Ureter (tissue), 1 donor: ENCODE measurements around the gene UMODL1. TPM values are rescaled to one million over a fixed set of nuclear protein-coding genes. Genes with fewer than 3 reads are reported as not detected.

Experiments used
- DNase-seq: peaks from one replicate; pipeline ENCODE4 v3.0.0-alpha.2; 2020; ENCODE audit warnings: low spot score
- total RNA-seq: library from RNA; stranded (reverse); gene quantifications from one replicate; pipeline ENCODE4 v1.2.4, GENCODE V29; 2023
- donor health status: DM: yes; HTN: yes; CAD: no.

UMODL1 gene
- total RNA-seq, 1 donor from 2014 or later: not detected

- DNase-seq: no peak
Measured at GRCh38 chr21:42038826-42039425, 32.2 kb upstream of the UMODL1 start.

DNA sequence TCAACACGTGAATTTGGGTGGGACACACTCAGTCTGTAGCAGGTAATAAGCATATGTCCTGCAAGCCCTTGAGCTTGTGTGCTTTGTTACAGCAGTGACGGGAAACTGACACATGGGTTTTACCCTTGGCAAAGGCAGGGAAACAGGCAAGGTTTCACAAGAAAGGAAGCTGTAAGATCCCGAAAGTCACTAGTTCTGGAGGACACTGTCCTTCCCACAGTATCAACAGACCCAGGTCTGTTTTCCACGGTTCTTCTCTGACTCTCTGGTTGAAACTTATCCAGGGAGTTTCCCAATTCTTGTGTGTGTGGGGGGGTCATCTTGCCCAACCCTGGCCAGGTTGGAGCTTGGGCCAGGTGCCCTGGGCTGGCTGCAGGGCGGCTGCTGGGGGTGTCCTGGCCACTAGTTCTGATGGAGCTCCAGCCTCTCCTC lies 31.6 kb upstream of the UMODL1 start:
- no peak for DNase-seq

- DNase-seq: no peak
Measured at GRCh38 chr21:42039911-42040351, 31.2 kb upstream of the UMODL1 start.

- no peak for DNase-seq
Measured at GRCh38 chr21:42040411-42041180, 30.5 kb upstream of the UMODL1 start.

DNA sequence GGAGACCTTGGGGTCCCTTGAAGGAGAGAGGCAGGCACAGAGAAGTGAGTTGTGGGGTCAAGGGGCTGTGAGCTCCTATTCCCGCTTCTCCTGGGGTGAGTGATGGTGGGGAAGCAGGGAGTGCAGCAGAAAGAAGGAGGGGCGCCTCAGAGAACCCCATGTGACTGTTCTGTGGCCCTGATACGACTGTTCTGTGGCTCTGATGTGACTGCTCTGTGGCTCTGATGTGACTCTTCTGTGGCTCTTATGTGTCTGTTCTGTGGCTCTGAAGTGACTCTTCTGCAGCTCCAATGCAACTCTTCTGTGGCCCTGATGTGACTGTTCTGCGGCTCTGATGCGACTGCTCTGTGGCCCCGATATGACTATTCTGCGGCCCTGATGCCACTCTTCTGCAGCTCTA lies 29.9 kb upstream of the UMODL1 start:
- no peak for DNase-seq

DNA sequence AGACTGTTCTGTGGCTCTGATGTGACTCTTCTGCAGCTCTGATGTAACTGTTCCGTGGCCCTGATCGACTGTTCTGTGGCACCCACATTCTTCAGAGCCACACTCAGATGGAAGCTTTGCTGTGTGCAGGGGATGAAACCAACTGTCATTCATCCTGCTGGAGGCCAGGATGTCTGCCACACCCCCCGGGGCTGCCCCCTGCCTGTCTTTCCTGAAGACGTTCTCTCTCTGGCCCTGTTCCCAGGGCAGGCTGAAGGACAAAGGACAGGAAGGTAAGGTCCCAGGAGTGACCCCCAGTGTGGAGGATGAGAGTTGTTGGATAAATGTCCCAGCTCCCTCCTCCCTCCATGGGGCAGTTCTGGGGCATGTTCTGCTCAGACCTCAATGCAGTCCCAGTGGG lies 29.4 kb upstream of the UMODL1 start:
- DNase-seq: no peak

DNA sequence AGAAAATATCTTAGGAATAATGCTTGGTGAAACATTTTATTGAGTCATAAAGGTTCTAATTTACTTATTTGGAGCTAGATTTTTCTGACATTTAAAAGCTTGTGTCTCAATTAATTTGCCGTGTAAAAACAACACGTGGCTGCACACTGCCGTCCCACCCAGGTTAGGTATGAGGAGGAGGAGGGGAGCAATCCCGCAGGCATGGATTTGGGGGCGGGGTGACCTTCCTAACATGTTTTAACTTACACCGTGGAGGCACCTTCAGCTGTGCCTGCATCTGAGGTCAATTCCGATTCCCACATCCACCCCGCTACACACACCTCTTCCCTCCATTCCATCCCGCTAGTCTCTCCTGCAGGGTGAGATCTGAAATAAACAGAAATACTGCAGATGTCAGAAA lies 28.5 kb upstream of the UMODL1 start:
- no peak for DNase-seq

DNA sequence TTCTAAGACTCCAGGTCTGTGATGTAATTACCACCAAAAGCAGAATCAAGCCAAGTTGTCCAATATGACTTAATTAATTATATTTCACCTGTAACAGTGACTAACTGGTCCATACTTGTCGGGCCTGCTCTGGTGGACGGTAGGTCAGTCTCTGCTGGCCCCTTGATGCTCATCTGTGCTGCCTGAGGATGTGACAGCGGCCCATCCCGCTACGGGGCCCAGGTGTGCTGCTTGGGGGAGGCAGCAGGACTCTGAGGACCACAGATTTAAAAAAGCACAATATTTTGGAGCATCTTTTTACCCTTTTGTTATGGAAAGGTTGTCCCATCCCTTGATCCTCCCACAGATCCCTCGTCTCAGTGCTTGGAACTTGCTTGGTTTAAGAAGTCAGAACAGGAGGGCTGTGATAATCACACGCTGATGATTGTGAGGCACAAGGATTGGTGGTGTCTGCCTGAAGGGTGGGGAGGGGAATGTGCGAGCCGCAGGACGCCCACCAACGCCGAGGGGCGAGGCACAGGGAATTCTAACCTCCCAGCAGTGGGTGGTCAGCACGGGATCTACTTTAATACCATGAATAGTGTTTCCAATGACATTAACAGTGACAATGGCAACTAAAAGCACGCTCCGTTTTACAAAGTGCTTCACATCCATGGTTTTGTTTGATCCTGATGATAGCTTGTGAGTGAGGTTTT lies 27.8 kb upstream of the UMODL1 start:
- DNase-seq: no peak

GRCh38 chr21:42043961-42044360 lies 27.2 kb upstream of the UMODL1 start:
- DNase-seq: no peak

DNA sequence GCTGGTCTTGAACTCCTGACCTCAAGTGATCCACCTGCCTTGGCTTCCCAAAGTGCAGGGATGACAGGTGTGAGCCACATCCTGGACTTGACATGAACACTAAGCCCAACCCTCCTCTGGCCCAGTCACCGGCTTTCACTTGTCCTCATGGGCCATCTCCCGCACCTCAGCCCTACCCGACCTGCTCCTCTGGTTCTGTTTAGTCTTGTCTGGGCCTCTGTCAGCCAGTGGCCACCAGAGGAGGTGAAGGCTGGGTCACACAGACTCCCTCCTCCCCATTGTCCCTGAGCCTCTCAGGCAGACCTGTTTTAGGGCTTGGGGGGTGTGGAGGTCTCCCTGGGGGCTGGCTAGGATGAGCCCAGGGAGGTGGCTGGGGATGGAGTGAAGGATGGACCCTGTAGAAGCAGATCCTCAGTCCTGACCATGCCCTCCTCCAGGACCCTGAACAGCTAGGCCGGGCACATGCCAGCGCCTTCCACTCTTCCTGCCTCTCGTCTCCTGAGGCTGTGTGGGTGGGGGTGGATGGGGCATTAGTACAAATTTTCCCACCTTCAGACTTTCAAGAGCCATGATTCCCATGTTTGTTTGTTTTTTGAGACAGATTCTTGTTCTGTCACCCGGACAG lies 26.1 kb upstream of the UMODL1 start:
- no peak for DNase-seq

DNA sequence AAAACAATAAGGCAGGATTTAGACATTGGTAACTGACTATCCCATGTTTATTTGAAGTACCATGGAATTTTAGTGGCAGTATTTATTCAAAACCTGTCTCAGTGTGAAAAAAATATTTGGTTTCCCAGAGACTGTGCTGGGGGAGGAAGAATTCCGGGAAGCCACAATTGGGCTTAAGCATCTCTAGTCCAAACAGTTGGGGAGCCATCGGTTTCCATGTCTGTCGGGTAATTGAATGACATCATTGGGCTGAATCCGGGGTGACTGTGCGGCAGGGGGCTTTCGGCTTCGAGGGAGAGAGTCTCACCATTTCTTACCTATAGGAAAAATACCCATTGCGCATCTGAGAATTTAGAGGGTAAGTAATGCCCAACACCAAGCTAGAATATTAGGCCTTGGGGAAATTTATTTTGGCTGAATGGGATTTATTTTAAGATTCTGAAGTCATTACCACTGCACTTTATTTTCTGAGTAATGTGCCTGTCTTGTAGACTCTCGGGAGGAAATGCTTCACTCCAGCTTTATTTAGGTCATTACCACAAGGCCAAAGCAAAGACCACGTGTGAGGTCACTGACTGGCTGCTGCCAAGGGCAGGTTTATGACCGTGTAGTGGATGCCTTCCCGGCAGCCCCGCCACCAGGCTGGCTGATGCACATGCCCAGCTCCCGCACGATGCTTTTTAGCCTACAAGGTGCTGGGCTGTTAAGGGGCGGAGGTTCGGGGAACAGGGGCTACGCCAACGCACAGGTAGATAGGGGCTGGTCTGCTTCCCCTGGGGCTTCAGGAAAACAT lies 23.1 kb upstream of the UMODL1 start:
- DNase-seq: no peak

DNA sequence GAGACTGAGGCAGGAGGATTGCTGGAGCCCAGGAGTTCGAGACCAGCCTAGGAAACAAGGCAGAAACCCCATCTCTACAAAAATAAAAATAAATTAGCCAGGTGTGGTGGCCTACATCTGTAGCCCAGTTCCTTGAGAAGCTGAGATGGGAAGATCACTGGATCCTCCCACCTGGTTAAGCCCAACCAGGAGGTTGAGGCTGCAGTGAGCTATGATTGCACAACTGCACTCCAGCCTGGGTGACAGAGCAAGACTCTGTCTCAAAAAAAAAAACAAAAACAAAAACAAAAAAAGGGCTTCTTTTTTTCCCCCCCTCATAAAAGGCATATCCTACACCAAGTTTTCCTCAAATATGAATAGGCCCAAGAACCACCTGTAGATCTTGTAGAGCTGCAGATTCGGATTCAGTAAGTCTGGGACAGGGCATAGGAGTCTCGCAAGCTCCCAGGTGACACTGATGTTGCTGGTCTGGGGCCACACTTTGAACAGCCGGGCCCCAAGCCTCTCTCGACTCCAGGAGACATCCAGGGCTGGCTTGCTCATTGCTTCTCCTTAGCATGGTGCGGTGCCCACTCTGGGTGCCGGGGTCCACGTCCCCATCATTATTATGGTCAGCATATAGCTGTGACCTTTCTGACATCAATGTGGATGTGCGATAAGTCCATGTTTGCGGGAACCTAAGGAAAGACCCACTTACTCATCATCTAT lies 22.1 kb upstream of the UMODL1 start:
- no peak for DNase-seq

DNA sequence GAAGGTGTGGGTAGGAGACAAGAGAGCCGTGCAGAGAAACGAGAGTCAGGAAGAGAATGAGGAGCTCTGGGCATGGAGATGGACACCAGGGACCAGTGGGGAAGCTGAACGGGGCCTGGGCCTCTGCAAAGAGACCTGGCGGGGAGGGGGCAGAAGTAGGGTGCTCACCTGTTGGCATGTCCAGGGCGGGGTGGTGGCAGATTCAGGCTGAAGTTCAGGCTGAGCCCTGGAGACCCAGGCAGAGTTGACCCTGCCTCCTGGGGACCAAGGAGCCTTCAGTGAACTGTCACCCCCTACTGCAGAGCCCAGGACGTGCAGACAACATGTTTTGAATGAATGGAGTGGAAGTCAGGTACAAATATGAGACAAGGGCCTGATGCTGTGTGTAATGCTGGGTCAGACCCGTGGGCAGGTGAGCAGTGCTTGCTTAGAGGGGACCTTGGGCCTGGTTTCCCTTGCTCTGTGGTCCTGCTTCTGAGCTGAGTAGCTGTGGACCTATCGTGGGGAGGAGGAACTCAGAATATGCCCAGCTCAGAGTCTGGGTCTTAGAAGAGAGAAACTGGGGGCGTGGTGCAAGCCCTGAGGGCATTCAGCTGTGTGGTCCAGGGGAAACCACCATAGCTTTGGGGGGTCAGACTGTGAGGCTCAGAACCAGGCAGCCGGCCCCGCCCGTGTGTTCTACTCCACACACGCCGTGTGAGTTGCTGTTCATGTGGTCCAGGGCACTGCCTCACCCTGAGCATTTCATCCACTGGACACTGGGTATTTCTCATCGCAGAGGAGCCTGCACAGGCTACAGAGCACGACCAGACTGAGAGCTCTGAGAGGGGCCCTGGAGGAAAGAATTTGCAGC lies 21.3 kb upstream of the UMODL1 start:
- DNase-seq: no peak

DNA sequence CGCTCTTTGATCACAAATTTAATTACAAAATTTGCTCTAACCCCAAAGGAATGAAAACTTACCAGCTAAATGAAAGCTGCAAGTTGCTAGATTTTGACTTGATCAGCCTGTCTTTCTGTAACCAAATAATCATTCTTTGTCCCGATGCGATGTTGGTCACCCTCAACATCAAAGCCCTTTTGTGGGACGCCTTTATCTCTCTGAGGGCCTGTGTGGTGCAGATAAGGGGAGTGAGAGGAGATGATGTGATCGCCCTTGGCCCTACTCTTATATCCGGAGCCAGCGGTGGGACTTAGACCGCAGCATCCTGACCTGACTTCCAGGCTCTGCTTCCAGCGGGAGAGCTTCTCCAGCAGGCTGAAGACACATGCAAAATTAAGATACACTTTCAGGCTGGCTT lies 19.3 kb upstream of the UMODL1 start:
- DNase-seq: no peak

- DNase-seq: no peak
Measured at GRCh38 chr21:42055425-42055824, 15.7 kb upstream of the UMODL1 start.

GRCh38 chr21:42056468-42056867 lies 14.6 kb upstream of the UMODL1 start:
- no peak for DNase-seq

DNA sequence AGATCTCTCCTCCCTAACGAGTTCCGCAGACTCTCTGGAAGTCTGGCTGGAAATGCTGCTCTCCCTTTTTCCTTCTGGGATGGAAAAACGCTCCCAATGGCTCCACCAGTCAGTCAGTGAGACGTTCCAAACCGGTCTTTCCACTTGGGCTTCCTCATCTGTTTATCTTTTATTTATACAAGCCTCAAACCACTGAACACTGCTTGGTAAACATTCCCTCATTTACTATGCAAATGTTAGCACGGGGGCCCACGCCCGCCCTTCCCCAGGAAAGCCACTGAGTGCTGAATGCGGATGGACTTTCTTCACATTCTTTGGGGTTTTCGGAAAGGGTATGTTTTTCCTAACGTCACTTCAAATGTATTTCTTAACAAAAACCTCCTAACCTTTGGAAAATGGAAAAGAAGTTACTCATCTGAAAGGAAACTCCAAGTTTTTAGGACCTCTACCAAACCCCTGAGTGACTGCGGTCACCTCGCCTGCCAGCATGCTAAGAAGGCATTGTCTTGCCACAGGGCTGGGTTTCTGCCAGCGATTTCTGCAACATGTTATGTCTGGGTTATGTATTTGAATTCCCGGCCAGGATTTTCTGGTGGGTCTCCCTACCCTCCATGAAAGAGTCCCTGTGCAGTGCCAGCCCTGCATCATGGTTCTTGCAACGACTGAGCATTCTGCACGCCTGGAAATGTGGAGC lies 14.0 kb upstream of the UMODL1 start:
- DNase-seq: peak; percentile 74

- DNase-seq: no peak
Measured at GRCh38 chr21:42057851-42058437, 13.2 kb upstream of the UMODL1 start.

DNA sequence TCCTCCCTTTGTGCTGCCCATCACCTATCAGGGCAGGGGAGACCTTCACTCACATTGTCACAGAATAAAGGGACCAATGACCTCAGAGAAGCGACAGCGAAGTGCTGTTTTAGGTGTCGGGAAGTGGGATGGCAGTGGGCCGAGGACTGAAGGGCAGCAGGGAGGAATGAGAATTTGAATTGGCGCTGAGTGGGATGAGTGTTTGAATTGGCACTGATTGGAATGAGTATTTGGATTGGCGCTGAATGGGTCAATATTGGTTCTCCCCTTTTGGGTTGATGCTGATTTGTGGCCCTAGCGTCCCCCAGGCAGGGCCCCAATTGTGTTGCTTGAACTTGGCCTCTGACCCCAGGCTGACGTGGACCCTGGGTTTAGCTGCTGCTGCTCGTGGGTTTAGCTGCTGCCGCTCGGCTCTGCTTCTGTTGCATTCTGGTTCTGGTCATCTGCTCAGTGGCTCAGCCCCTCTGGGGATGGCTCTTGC lies 12.4 kb upstream of the UMODL1 start:
- DNase-seq: no peak
